GM18505 (cell line): ENCODE results near the gene CDRT4.

Experiments used
- ATAC-seq: cut with Tn5 transposase; IDR thresholded peaks from one replicate; pipeline ENCODE4 v1.9.1; 2021; ENCODE audit not compliant: unreplicated experiment
- POLR2A ChIP-seq: IDR thresholded peaks from 4 replicates; pipeline ENCODE4 v1.6.1; 2011; ENCODE audit warnings: borderline replicate concordance; ENCODE audit not compliant: insufficient read depth, insufficient read length; ENCODE audit errors: extremely low read depth

CDRT4 gene

GRCh38 chr17:15502369-15503112, 35.1 kb upstream of the CDRT4 start:
- peak; percentile 83 for ATAC-seq
- no peak for TF ChIP-seq POLR2A

DNA sequence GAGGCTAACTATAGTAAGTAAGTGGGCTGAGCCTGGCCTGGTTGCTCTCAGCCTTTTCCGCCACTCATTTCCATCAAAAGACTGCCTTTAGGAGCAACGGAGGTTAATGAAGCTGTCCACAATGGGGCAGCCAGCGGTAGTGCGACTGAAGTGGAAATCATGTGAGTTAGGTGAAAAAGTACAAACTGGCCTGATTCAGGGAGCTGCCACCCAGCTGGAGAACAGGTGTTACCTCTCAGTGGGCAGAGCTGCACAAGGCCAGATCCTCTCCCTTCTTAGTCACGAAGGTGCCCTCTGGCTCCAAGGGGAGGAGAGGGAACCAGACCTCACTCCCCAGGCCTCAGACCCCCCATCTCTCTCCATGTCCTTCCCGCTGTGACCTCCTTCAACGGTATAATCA, 34.4 kb upstream of the CDRT4 start:
- no peak for ATAC-seq
- no peak for TF ChIP-seq POLR2A

- TF ChIP-seq POLR2A, result no peak
- no peak for ATAC-seq
Measured at GRCh38 chr17:15501282-15501681, 33.9 kb upstream of the CDRT4 start.

DNA sequence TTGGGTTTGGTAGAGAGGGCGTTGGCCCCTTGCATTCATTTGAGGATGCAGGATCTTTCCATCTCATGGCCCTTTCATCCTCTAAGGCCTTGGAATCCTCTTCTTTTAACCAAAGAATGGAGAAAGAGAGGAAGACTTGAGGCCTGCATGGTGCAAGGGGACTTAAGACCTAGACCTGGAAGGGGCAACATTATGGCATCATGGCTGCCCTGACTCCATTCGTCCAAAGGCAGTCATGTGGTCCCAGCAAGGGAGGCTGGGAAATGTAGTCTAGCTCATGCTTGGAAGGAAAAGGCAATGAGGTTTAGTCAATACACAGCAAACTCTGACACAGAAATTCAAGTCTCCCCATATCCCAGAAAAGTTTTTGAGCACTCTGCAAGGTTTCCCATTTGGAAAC, 30.7 kb upstream of the CDRT4 start:
- no peak for TF ChIP-seq POLR2A
- no peak for ATAC-seq

DNA sequence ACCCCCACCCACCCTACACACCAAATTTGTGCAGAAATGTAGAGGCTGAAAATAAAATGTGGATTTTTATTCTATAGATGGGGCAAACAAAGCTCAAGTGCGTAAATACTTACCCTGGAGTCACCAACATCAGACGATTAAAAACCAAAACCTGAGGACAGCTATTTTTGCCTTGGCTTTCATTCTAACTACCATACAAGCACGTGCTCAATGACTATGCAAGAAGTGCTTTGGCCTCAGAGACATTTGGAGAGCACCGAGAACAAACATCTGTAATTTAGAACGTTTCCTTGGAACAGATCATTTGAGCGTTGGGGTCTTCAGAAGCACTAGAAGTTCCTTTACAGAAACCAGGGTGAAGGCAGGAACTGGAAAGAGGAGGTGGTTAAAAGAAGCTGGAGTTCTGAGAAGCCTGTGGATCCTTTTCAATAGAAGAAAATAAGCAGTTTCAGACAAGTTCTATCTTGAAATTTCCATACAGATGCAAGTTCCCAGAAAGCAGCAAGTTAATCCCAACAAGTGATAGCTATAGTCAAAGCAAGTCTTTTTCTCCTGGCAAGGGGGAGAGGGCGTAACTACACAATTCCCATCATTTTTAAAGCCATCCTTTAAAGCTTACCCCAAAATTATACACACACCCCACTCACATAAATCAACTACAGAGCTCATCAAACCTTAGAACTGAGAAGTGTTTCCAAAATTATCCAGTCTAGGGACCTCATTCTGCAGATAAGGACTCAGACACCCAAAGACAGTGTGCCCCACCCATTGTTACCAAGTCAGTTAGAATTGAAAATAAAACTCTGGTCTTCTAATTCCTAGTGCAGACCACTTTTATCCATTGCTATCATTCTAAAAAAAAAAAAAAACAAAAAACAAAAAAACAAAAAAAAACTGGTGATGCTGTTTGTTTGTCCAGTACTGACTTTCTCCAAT, 29.6 kb upstream of the CDRT4 start:
- no peak for TF ChIP-seq POLR2A
- no peak for ATAC-seq

- TF ChIP-seq POLR2A, result no peak
- ATAC-seq, result no peak
Measured at GRCh38 chr17:15494821-15495220, 27.4 kb upstream of the CDRT4 start.

- TF ChIP-seq POLR2A, result no peak
- no peak for ATAC-seq
Measured at GRCh38 chr17:15493693-15494035, 26.2 kb upstream of the CDRT4 start.

- TF ChIP-seq POLR2A, result no peak
- ATAC-seq, result no peak
Measured at GRCh38 chr17:15492791-15493692, 25.6 kb upstream of the CDRT4 start.

- no peak for ATAC-seq
- TF ChIP-seq POLR2A, result no peak
Measured at GRCh38 chr17:15492186-15492585, 24.8 kb upstream of the CDRT4 start.

DNA sequence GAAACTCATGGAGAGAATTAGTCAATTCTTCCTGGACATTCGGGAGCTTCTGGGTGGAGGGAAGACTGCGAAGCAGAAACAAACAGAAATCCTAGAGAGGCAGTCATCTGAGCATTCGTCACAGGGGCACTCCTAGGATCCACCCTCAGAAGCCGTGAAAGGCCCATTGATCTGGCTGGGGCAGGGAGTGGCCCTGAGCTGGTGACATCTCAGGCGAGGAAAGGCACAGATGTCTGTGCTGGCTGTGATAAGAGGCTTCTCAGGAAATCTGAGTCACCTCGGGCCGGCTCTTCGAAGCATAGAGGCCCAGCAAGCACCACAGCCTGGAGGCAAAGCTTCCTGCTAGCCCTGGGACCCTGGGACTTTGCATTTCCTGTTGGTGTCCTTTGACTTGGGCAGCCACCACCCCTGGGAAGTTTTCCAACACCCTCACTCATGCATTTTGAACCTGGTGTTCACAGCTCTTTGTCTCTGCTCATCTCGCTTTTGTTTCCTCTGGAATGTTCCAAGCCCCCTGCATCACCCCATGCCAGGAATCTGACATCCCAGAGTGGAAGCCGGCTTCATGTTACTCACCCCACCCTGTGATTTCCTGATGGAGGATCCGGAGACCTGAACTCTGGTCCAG, 23.3 kb upstream of the CDRT4 start:
- ATAC-seq, result no peak
- no peak for TF ChIP-seq POLR2A

- TF ChIP-seq POLR2A, result no peak
- ATAC-seq, result no peak
Measured at GRCh38 chr17:15488557-15488956, 21.1 kb upstream of the CDRT4 start.

- TF ChIP-seq POLR2A, result no peak
- no peak for ATAC-seq
Measured at GRCh38 chr17:15485045-15485444, 17.6 kb upstream of the CDRT4 start.

DNA sequence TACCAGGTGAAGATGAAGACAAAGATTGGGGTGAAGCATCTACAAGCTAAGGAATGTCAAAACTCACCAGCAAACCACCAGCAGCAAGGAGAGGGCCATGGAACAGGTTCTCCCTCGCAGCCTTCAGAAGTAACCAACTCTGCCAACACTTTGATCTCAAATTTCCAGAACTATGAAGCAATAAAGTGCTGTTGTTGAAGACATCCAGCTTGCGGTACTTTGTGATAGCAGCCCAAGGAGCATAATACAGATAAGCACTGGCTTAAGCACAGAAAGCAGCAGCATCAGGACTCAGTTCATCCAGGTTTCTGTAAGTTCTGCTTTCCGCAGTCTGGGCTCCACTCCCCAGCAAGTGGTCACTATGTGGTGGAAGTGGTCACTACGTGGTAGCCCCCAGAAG, 16.0 kb upstream of the CDRT4 start:
- ATAC-seq, result no peak
- no peak for TF ChIP-seq POLR2A
